ENCODE data around the gene CDH16. TPM values are rescaled to one million over a fixed set of nuclear protein-coding genes. Genes with fewer than 3 reads are reported as not detected.

CDH16 gene
- total RNA-seq, 1 donor from 2014 or later: not detected

DNA sequence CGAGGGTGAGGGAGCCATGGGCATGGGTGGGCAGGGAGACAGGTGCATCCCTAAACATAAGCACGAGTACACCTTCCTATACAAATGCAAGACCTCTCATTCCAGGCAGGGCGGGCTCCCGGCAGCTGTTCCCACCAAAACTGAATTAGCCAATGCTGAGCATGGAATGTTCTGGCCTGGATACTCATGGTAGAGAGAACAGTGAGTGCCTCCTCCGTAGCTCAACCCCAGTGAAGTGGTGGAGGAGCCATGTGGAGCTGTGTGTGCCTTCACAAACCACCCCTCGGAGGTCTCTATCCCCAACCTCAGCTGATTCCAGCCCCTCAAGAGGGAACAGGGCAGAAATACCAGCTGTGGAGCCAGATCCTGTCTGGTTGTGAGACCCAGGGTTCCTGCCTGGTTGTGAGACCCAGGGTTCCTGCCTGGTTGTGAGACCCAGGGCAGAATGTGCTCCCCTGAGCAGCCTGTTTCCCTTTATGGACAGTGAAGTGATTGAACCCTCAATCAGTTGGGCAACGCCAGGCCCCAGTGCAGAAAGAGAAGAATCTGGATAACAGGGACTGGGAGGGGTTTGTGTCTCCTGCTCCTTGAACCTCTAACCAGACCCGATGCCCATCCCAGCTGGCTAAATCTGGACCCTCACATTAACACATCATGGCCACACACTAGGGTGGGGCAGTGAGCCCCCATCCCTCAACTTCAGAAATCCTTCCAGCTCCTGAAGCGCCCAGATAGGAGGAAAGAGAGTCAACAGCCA lies 2.4 kb upstream of the CDH16 start:
- no peak for DNase-seq (ENCODE audit: low spot score in 2 of 2)
- peaks cover 11 to 12% of the 10 kb centered on the region in 2 donors for H3K36me3 ChIP-seq
- no peaks in the 10 kb centered on the region for H3K9me3 ChIP-seq
- TF ChIP-seq, protein P1, sequence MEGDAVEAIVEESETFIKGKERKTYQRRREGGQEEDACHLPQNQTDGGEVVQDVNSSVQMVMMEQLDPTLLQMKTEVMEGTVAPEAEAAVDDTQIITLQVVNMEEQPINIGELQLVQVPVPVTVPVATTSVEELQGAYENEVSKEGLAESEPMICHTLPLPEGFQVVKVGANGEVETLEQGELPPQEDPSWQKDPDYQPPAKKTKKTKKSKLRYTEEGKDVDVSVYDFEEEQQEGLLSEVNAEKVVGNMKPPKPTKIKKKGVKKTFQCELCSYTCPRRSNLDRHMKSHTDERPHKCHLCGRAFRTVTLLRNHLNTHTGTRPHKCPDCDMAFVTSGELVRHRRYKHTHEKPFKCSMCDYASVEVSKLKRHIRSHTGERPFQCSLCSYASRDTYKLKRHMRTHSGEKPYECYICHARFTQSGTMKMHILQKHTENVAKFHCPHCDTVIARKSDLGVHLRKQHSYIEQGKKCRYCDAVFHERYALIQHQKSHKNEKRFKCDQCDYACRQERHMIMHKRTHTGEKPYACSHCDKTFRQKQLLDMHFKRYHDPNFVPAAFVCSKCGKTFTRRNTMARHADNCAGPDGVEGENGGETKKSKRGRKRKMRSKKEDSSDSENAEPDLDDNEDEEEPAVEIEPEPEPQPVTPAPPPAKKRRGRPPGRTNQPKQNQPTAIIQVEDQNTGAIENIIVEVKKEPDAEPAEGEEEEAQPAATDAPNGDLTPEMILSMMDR (IDR thresholded peaks at IDR 0.05): no peak
- intact Hi-C loops (cut with DNase I): loop anchor here (10.0 kb wide), 1 partner anchor 1024 kb away; the partner anchor contains the start of gene LCAT
- no peak overlapping the region for H3K4me3 ChIP-seq
- no peaks in the 10 kb centered on the region for H3K27me3 ChIP-seq
- peak overlapping the region; percentile 15 to 47 for H3K27ac ChIP-seq
- peaks cover 15 to 27% of the 10 kb centered on the region in 2 donors for H3K4me1 ChIP-seq

DNA sequence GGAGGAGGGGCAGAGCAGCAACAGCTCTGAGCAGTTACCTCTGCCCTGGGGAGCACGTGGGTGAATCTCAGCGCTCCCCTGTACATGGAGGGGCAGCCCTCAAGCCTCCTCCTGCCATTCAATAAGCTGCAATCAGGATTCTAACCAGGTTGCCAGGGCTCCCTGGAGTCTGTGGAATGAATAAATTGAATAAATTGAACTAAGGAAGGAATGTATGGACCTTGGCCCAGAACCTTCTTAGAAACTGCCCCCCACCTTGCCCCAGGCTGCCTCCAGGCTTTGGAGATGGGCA lies 1.6 kb upstream of the CDH16 start:
- H3K27me3 ChIP-seq: no peaks in the 10 kb centered on the region
- peaks cover 11 to 12% of the 10 kb centered on the region in 2 donors for H3K36me3 ChIP-seq
- H3K9me3 ChIP-seq: no peaks in the 10 kb centered on the region
- no peak overlapping the region for H3K27ac ChIP-seq
- TF ChIP-seq, protein P1 (IDR thresholded peaks at IDR 0.05): no peak
- no peak overlapping the region for H3K4me3 ChIP-seq
- intact Hi-C loops (cut with DNase I): loop anchor here (10.0 kb wide), 1 partner anchor 1025 kb away; the partner anchor contains the start of gene LCAT
- no peak for DNase-seq (ENCODE audit: low spot score in 2 of 2)
- H3K4me1 ChIP-seq: peaks cover 15 to 23% of the 10 kb centered on the region in 2 donors

DNA sequence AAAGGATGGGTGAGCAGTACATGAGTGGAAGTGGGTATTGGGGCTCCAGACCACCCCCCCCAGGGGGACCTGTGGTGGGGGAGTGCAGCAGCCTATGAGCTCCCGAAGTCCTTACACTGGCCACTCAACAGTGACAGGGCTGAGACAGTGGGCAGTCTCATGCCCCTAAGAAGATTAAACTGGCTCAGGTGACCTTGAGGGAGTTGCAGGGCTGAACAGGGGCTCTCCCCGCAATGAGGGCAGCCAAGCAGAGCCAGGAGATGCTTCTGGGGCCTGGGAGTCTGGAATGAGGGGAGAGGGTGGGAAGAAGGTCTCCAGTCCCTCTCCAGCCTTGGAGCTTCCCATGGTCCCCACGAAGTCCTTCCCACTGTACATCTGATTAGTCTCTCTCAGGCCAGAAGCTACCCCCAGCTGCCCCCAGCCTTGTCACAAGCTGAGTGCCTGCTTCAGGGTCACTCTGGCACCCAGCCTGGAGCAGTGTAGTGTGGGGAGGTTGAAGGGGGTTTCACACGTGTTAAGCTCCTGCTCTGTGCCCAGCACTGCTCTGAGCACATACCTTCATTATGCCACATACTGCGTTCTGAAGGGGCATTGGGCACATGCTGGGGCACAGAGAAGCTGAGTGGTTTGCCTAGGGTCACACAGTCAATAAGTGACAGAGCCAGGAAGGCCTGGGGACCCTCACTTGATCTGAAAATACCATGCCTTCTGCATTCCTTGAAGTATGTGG lies 1.0 kb upstream of the CDH16 start:
- peaks cover 15 to 23% of the 10 kb centered on the region in 2 donors for H3K4me1 ChIP-seq
- peak overlapping the region in 1 of 2 donors; percentile 11 for H3K27ac ChIP-seq
- H3K4me3 ChIP-seq: no peak overlapping the region
- no peak for DNase-seq (ENCODE audit: low spot score in 2 of 2)
- H3K27me3 ChIP-seq: no peaks in the 10 kb centered on the region
- TF ChIP-seq, protein P1 (IDR thresholded peaks at IDR 0.05): no peak
- H3K9me3 ChIP-seq: no peaks in the 10 kb centered on the region
- intact Hi-C loops (cut with DNase I): loop anchor here (10.0 kb wide), 1 partner anchor 1025 kb away; the partner anchor contains the start of gene LCAT
- H3K36me3 ChIP-seq: peaks cover 11 to 12% of the 10 kb centered on the region in 2 donors

DNA sequence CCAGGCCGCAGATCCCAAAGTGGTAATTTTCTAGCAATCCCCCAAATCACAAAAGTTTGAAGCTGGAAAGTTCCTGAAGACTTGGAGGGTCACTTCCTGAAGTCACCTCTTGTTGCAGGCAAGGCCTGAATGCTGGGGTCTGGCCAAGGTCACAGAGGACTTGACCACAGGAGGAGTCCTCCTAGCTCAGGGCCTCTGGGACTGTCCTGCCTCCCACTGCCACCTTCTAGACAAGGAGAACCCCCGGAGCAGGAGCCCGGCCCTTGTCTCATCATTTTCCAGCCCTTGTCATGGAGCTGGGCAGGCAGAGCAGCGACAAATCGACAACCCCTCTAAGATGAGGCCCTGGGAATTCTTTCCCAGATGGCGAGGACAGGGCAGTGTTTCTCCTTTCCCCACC lies 330 bp downstream of the CDH16 start:
- TF ChIP-seq, protein P1 (IDR thresholded peaks at IDR 0.05): no peak
- H3K4me1 ChIP-seq: peaks cover 7 to 19% of the 10 kb centered on the region in 2 donors
- no peak for DNase-seq (ENCODE audit: low spot score in 2 of 2)
- no peaks in the 10 kb centered on the region for H3K27me3 ChIP-seq
- peaks cover 11 to 12% of the 10 kb centered on the region in 2 donors for H3K36me3 ChIP-seq
- no peaks in the 10 kb centered on the region for H3K9me3 ChIP-seq
- no peak overlapping the region for H3K27ac ChIP-seq
- intact Hi-C loops (cut with DNase I): no loop called here
- no peak overlapping the region for H3K4me3 ChIP-seq

GRCh38 chr16:66917741-66918140 lies 944 bp downstream of the CDH16 start:
- Histone ChIP-seq H3K27ac (no peak overlapping the region), H3K4me3 (no peak overlapping the region), H3K9me3 (no peaks in the 10 kb centered on the region), H3K36me3 (peaks cover 11 to 12% of the 10 kb centered on the region in 2 donors), H3K4me1 (peaks cover 3 to 13% of the 10 kb centered on the region in 2 donors), H3K27me3 (no peaks in the 10 kb centered on the region)
- TF ChIP-seq, protein P1 (IDR thresholded peaks at IDR 0.05): no peak
- intact Hi-C loops (cut with DNase I): no loop called here
- DNase-seq (ENCODE audit: low spot score in 2 of 2): no peak

All from ascending aorta (tissue), 2 donors.